Esophagus squamous epithelium (tissue), 5 donors: Measurements from ENCODE around the gene NCBP3. TPM values are rescaled to one million over a fixed set of nuclear protein-coding genes. Genes with fewer than 3 reads are reported as not detected.
A peak's percentile ranks its signal among the peaks of the same experiment; 100 is the strongest.

Experiments
- DNase-seq: peaks from one replicate; lab custom pipeline; 2025; lab: John Stamatoyannopoulos, UW
- H3K27ac ChIP-seq, 4 donors: fragments of 200-600 bp; sonication (generic); one replicate each; pipeline ENCODE4 v1.5.1; 2016 to 2019; ENCODE audit warnings: mild to moderate bottlenecking in 1 of 4
- H3K27me3 ChIP-seq, 4 donors: fragments of 200-600 bp; sonication (generic); 1 replicate in 3 of 4; 2 replicates in 1 of 4; pipeline versions ENCODE4 v1.5.1 to v1.6.0; 2017 to 2021; ENCODE audit warnings: antibody characterized with exemption in 1 of 4
- H3K36me3 ChIP-seq, 3 donors: fragments of 200-600 bp; sonication (generic); one replicate each; pipeline ENCODE4 v1.5.1; 2016 to 2019
- H3K4me1 ChIP-seq, 3 donors: fragments of 200-600 bp; sonication (generic); one replicate each; pipeline ENCODE4 v1.5.1; 2017 to 2019
- H3K4me3 ChIP-seq, 4 donors: fragments of 200-600 bp; sonication (generic); 1 replicate in 3 of 4; 2 replicates in 1 of 4; pipeline ENCODE4 v1.5.1; 2016 to 2019; ENCODE audit warnings: mild to moderate bottlenecking in 2 of 4, moderate library complexity in 1 of 4
- H3K9me3 ChIP-seq, 3 donors: fragments of 200-600 bp; sonication (generic); one replicate each; pipeline ENCODE4 v1.5.1; 2016 to 2019
- POLR2A ChIP-seq, 4 donors: fragments of 450-650 bp; IDR thresholded peaks; one replicate each; pipeline ENCODE4 v1.6.1; 2017; ENCODE audit warnings: antibody characterized with exemption in 4 of 4, mild to moderate bottlenecking in 4 of 4, moderate library complexity in 3 of 4
- WGBS, 2 donors: methylation state at CpG; one replicate each; pipeline ENCODE4 v1.1.5; 2018; 5-methylcytosine and 5-hydroxymethylcytosine counted together
- intact Hi-C: fragments of 100-400 bp; cut with DNase I; formaldehyde crosslinking; loops from one replicate; pipeline ENCODE4 v1.15.0; 2022
- total RNA-seq, 4 donors: library from RNA; depleted of rRNA; stranded (reverse); fragments of >200 nt; gene quantifications; one replicate each; pipeline ENCODE4 v1.1.0, GENCODE V29; 2016
- TF ChIP-seq, protein P1 (sequence below), 6 experiments: fragments of 450-650 bp in 4 of 6; fragments of 200-600 bp in 2 of 6; sonication (generic) in 2 of 6; IDR thresholded peaks; one replicate each; pipeline ENCODE4 v1.5.1; 2016 to 2019; ENCODE audit warnings: antibody characterized with exemption in 6 of 6, mild to moderate bottlenecking in 4 of 6, moderate library complexity in 4 of 6
- donor health status: DM: yes; HTN: yes; CAD: no.

The NCBP3 gene
- total RNA-seq, 4 donors from 2014 or later, result 12.1 to 26.1 (median 17.1) TPM

- Histone ChIP-seq H3K4me3 (no peak overlapping the region), H3K36me3 (no peaks in the 10 kb centered on the region), H3K27me3 (peaks cover 0 to 7% (median 0%) of the 10 kb centered on the region in 4 donors), H3K27ac (no peak overlapping the region), H3K9me3 (peaks cover 0 to 7% (median 5%) of the 10 kb centered on the region in 3 donors), H3K4me1 (peaks cover 0 to 12% (median 7%) of the 10 kb centered on the region in 3 donors)
- intact Hi-C loops, result no loop called here
- 77 to 87% methylated on average over 4 to 6 of the region's 6 CpGs for WGBS, 2 donors
- TF ChIP-seq POLR2A (IDR thresholded peaks at IDR 0.05), result no peak
- TF ChIP-seq, protein P1, sequence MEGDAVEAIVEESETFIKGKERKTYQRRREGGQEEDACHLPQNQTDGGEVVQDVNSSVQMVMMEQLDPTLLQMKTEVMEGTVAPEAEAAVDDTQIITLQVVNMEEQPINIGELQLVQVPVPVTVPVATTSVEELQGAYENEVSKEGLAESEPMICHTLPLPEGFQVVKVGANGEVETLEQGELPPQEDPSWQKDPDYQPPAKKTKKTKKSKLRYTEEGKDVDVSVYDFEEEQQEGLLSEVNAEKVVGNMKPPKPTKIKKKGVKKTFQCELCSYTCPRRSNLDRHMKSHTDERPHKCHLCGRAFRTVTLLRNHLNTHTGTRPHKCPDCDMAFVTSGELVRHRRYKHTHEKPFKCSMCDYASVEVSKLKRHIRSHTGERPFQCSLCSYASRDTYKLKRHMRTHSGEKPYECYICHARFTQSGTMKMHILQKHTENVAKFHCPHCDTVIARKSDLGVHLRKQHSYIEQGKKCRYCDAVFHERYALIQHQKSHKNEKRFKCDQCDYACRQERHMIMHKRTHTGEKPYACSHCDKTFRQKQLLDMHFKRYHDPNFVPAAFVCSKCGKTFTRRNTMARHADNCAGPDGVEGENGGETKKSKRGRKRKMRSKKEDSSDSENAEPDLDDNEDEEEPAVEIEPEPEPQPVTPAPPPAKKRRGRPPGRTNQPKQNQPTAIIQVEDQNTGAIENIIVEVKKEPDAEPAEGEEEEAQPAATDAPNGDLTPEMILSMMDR (IDR thresholded peaks at IDR 0.05), result no peak
- no peak for DNase-seq
These were observed 86.3 kb downstream of the NCBP3 start for GRCh38 chr17:3759597-3760216.

DNA sequence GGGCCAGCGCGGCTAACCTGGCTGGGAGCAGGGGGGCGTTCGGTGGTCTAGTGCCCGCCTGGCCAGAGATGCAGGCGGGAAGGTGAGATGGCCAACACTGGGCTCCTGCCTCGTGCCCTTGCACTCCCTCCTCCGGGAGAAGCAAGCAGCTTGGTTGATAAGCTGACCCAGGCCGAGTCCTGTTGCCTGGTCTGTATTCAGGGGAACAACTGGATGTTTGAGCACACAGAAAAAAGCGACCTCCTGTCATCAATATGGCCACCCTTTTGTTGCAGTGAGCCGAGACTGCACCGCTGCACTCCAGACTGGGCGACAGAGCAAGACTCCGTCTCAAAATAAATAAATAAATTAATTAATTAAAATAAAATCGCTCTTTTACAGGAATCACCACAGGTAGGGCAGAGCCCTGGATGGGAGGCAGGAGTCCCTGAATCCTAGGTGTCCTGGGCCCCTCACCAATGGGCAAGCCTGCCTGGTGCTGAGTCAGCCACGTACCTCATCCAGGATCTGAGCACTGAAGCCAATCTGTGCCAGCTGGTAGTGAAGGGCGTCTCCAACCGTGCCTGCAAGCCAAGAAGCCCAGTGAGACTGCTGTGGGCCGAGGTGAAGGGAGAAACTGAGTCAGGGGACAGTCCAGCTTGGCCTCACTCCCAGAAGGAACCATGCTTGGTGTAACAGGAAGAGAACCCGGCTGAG is 90.6 kb downstream of the NCBP3 start:
- Histone ChIP-seq H3K4me3 (peak overlapping the region; percentile 38 to 68 (median 58)), H3K27me3 (peaks cover 0 to 31% (median 0%) of the 10 kb centered on the region in 4 donors), H3K36me3 (no peaks in the 10 kb centered on the region), H3K4me1 (peaks cover 0 to 17% (median 14%) of the 10 kb centered on the region in 3 donors), H3K9me3 (peaks cover 0 to 7% (median 5%) of the 10 kb centered on the region in 3 donors), H3K27ac (peak overlapping the region; percentile 75 to 92 (median 84))
- TF ChIP-seq POLR2A (IDR thresholded peaks at IDR 0.05), result no peak
- TF ChIP-seq, protein P1 (IDR thresholded peaks at IDR 0.05), result no peak
- 40 to 54% methylated on average over 8 to 9 of the region's 20 CpGs for WGBS, 2 donors
- intact Hi-C loops, result no loop called here
- no peak for DNase-seq

GRCh38 chr17:3754458-3755334 is 91.3 kb downstream of the NCBP3 start:
- H3K27ac ChIP-seq, result peak overlapping the region; percentile 75 to 92 (median 84)
- H3K9me3 ChIP-seq, result peaks cover 0 to 5% (median 3%) of the 10 kb centered on the region in 3 donors
- peak overlapping the region; percentile 38 to 68 (median 58) for H3K4me3 ChIP-seq
- no peaks in the 10 kb centered on the region for H3K36me3 ChIP-seq
- TF ChIP-seq, protein P1 (IDR thresholded peaks at IDR 0.05), result no peak
- TF ChIP-seq POLR2A (IDR thresholded peaks at IDR 0.05), result peak in 1 of 4 donors; percentile 66
- peaks cover 0 to 17% (median 14%) of the 10 kb centered on the region in 3 donors for H3K4me1 ChIP-seq
- 19 to 49% methylated on average over 5 to 8 of the region's 56 CpGs for WGBS, 2 donors
- DNase-seq, result no peak
- H3K27me3 ChIP-seq, result peaks cover 0 to 36% (median 0%) of the 10 kb centered on the region in 4 donors
- intact Hi-C loops, result no loop called here

GRCh38 chr17:3754066-3754457 is 92.0 kb downstream of the NCBP3 start:
- peaks cover 0 to 36% (median 0%) of the 10 kb centered on the region in 4 donors for H3K27me3 ChIP-seq
- no peaks in the 10 kb centered on the region for H3K36me3 ChIP-seq
- intact Hi-C loops, result no loop called here
- DNase-seq, result no peak
- no peak for TF ChIP-seq POLR2A (IDR thresholded peaks at IDR 0.05)
- TF ChIP-seq, protein P1 (IDR thresholded peaks at IDR 0.05), result no peak
- H3K9me3 ChIP-seq, result no peaks in the 10 kb centered on the region
- peaks cover 0 to 17% (median 14%) of the 10 kb centered on the region in 3 donors for H3K4me1 ChIP-seq
- 75 to 76% methylated on average over 17 to 18 of the region's 18 CpGs for WGBS, 2 donors
- peak overlapping the region in 2 of 4 donors; percentile 50 to 87 for H3K27ac ChIP-seq
- peak overlapping the region in 1 of 4 donors; percentile 68 for H3K4me3 ChIP-seq
